ENCODE results near the gene PGF.

PGF gene

GRCh38 chr14:74893614-74894091 is 61.7 kb downstream of the PGF start:
- DNase-seq, result no peak

- no peak for DNase-seq
Observed at GRCh38 chr14:74892745-74893144, 62.7 kb downstream of the PGF start.

DNA sequence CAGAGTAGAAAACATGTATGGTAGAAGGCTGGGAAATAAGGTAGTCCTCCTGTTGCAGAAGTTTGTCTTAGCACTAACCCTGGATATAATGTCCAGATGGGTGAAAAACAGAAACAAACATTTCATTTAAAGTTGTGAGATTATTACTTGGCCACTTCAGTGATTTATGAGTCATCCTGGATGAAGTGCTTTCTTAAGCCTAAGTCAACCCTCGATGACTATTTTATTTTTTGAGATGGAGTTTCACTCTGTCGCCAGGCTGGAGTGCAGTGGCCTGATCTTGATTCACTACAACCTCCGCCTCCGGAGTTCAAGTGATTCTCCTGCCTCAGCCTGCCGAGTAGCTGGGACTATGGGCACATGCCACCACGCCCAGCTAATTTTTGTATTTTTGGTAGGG is 63.5 kb downstream of the PGF start:
- no peak for DNase-seq
